Mesothelial cell of epicardium (in vitro differentiated cells): ENCODE results near the gene ZNF225. TPM values are rescaled to one million over a fixed set of nuclear protein-coding genes. Genes with fewer than 3 reads are reported as not detected.
"Not testable (repeated sequence)": the region's sequence is repeated elsewhere in the genome, so short reads cannot be mapped to it uniquely, and the experiment has no call there.

Source experiments
- DNase-seq, 2 experiments: peaks; one replicate each; pipeline ENCODE4 v3.0.0; 2021; ENCODE audit warnings: low spot score in 2 of 2; ENCODE audit not compliant: unreplicated experiment in 2 of 2
- H3K27ac Mint-ChIP-seq: 2 replicates; pipeline ENCODE4 v1.8.0; 2021; ENCODE audit warnings: mixed read lengths
- H3K27me3 Mint-ChIP-seq: 2 replicates; pipeline ENCODE4 v1.8.0; 2021; ENCODE audit warnings: low read depth, mixed read lengths
- H3K36me3 Mint-ChIP-seq: 2 replicates; pipeline ENCODE4 v1.8.0; 2021; ENCODE audit warnings: mixed read lengths
- H3K4me1 Mint-ChIP-seq: 2 replicates; pipeline ENCODE4 v1.8.0; 2021; ENCODE audit warnings: mixed read lengths
- H3K4me3 Mint-ChIP-seq: 2 replicates; pipeline ENCODE4 v1.8.0; 2021; ENCODE audit warnings: mild to moderate bottlenecking, moderate library complexity, mixed read lengths
- H3K9me3 Mint-ChIP-seq: 2 replicates; pipeline ENCODE4 v1.8.0; 2021; ENCODE audit warnings: mixed read lengths
- CTCF ChIP-seq: fragments of 200-600 bp; sonication (generic); IDR thresholded peaks from one replicate; pipeline ENCODE4 v1.5.0; 2021; ENCODE audit warnings: antibody characterized with exemption; ENCODE audit not compliant: unreplicated experiment
- total RNA-seq: library from RNA; stranded (reverse); gene quantifications from 3 replicates; pipeline ENCODE4 v1.2.1, GENCODE V29; 2021

The ZNF225 gene
- total RNA-seq, 1 donor from 2014 or later, result 7.4 TPM

DNA sequence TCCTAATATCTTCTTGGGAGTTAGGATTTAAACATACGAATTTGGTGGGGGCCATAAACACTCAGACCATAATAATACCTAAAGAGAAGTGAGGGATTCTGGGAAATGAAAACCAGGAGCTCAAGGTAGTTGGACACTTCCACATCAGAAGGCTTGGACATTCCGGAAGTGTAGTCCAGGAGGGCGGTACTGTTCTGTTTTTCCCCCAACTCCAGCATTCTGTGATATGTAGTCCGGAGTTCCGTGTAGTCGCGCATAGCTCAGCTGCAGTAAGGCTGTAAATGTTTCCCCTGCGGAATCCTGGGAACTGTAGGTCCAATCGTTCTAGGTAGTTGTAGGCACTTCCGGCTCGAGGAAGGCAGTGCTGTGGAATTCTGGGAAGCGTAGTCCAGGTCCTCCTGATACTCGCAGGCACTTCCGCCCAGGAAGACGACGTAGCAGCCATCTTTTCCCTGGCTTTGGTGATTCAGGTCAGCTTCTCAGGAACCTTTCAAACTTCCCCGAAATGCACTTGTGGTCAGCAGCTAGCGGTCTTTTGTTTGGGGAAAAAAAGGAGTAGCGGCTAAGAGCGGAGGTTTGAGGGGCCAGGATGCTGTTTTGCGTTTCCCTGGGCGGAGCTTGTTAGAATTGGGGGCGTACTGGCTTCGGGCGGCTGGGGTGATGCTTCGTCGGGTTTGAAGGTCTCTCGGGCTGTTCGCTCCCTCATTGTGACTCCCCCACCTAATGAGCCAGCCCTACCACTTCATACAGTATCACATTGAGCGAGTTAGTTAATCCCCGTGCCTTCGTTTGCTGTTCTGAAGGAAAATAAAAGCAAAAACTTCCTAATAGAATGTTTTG is 51.7 kb downstream of the ZNF225 start, which contains the start of gene ZNF226:
ZNF226 (plus strand) TSS at position 428 of the 840 bp plus-strand sequence. CDS start 4,981 bp downstream, outside the sequence.
- Mint-ChIP-seq H3K36me3 (peaks cover 30% of the 10 kb centered on the region), H3K27me3 (no peaks in the 10 kb centered on the region), H3K4me1 (peaks cover 22% of the 10 kb centered on the region), H3K9me3 (peaks cover 26% of the 10 kb centered on the region), H3K4me3 (peak within 1 kb of the TSS; percentile 96), H3K27ac (peak within 1 kb of the TSS; percentile 99)
- peak; percentile 65 to 78 for DNase-seq
- TF ChIP-seq CTCF, result no peak

DNA sequence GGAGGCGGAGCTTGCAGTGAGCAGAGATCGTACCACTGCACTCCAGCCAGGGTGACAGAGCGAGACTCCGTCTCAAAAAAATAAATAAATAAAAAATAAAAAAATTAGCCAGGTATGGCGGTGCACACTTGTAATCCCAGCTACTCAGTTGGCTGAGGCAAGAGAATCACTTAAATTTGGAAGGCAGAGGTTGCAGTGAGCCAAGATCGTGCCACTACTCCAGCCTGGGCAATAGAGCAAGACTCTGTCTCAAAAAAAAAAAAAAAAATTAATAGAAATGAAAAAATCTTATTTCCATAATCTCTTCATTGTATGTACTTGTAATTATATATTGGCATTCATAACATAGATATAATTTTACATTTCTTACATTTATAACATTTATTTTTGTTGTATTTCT is 57.5 kb downstream of the ZNF225 start:
- not testable (repeated sequence) for H3K27ac Mint-ChIP-seq, H3K27me3 Mint-ChIP-seq, DNase-seq, H3K4me3 Mint-ChIP-seq
- Mint-ChIP-seq H3K36me3 (peaks cover 79% of the 10 kb centered on the region), H3K4me1 (peaks cover 19% of the 10 kb centered on the region), H3K9me3 (peaks cover 39% of the 10 kb centered on the region)

- Mint-ChIP-seq H3K4me3 (no peak overlapping the region), H3K4me1 (no peaks in the 10 kb centered on the region), H3K27me3 (no peaks in the 10 kb centered on the region), H3K27ac (no peak overlapping the region), H3K36me3 (peaks cover 71% of the 10 kb centered on the region), H3K9me3 (peaks cover 78% of the 10 kb centered on the region)
- DNase-seq, result no peak
- TF ChIP-seq CTCF, result no peak
Observed at GRCh38 chr19:44176590-44176989, 63.4 kb downstream of the ZNF225 start.

DNA sequence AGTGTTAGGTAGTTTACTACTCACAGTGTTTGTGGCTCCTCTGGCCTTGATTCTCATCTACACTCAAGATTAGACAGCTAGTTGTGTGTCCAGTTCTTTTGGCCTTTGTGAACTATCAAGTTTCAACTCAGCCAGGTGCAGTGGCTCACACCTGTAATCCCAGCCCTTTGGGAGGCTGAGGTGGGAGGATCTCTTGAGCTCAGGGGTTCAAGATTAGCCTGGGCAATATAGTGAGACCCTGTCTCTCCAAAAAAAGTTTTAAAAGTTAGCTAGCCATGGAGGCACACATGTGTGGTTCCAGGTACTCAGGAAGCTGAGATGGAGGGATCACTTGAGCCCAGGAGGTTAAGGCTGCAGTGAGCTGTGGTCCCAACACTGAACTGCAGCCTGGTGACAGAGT is 67.8 kb downstream of the ZNF225 start:
- Mint-ChIP-seq H3K4me3 (no peak overlapping the region), H3K27ac (no peak overlapping the region), H3K36me3 (peaks cover 27% of the 10 kb centered on the region), H3K4me1 (no peaks in the 10 kb centered on the region), H3K9me3 (peaks cover 75% of the 10 kb centered on the region), H3K27me3 (no peaks in the 10 kb centered on the region)
- no peak for DNase-seq
- TF ChIP-seq CTCF, result no peak

GRCh38 chr19:44182145-44182544 is 68.9 kb downstream of the ZNF225 start:
- Mint-ChIP-seq H3K4me3 (no peak overlapping the region), H3K27me3 (no peaks in the 10 kb centered on the region), H3K9me3 (peaks cover 74% of the 10 kb centered on the region), H3K4me1 (no peaks in the 10 kb centered on the region), H3K27ac (no peak overlapping the region), H3K36me3 (peaks cover 15% of the 10 kb centered on the region)
- no peak for TF ChIP-seq CTCF
- no peak for DNase-seq

Other genes with a start within 250 kb of the ZNF225 start
- gene ZNF404, start 229.4 kb upstream of the ZNF225 start, total RNA-seq, result 8.0 to 8.3 TPM (median 8.2 TPM) in 3 replicates
- gene ZNF45, start 178.1 kb upstream of the ZNF225 start, total RNA-seq, result 20.8 to 21.8 TPM (median 21.1 TPM) in 3 replicates
- 11.2 to 13.5 TPM (median 13.0 TPM) in 3 replicates for gene ZNF221, start 162.2 kb upstream of the ZNF225 start, total RNA-seq
- 13.4 to 14.2 TPM (median 14.1 TPM) in 3 replicates for gene ZNF155, start 129.2 kb upstream of the ZNF225 start, total RNA-seq
- gene ZNF230, start 110.4 kb upstream of the ZNF225 start, total RNA-seq, result 4.0 to 4.5 TPM (median 4.5 TPM) in 3 replicates
- 7.6 to 8.1 TPM (median 7.8 TPM) in 3 replicates for gene ZNF222, start 88.0 kb upstream of the ZNF225 start, total RNA-seq
- 9.2 to 10.3 TPM (median 9.9 TPM) in 3 replicates for gene ZNF223, start 61.4 kb upstream of the ZNF225 start, total RNA-seq
- 5.0 to 5.6 TPM (median 5.3 TPM) in 3 replicates for gene ZNF284, start 41.2 kb upstream of the ZNF225 start, total RNA-seq
- gene ZNF224, start 19.0 kb upstream of the ZNF225 start, total RNA-seq, result 39.1 to 42.0 TPM (median 42.0 TPM) in 3 replicates
- 18.9 to 19.5 TPM (median 19.3 TPM) in 3 replicates for gene ZNF234, start 28.2 kb downstream of the ZNF225 start, total RNA-seq
- 36.2 to 38.2 TPM (median 38.2 TPM) in 3 replicates for gene ZNF226, start 51.7 kb downstream of the ZNF225 start, total RNA-seq
- 29.9 to 31.8 TPM (median 29.9 TPM) in 3 replicates for gene ZNF227, start 99.1 kb downstream of the ZNF225 start, total RNA-seq
- 2.6 to 3.9 TPM (median 3.1 TPM) in 3 replicates for gene ZNF233, start 146.5 kb downstream of the ZNF225 start, total RNA-seq
- 12.5 to 14.0 TPM (median 13.2 TPM) in 3 replicates for gene ZNF235, start 191.6 kb downstream of the ZNF225 start, total RNA-seq
- gene ZNF112, start 243.3 kb downstream of the ZNF225 start, total RNA-seq, result 13.0 to 13.6 TPM (median 13.0 TPM) in 3 replicates